IPS DF 6.9 (cell line): Measurements from ENCODE around the gene ZNF318.

Experiments used
- DNase-seq: peaks from one replicate; pipeline ENCODE4 v3.0.0-alpha.2; 2013; ENCODE audit warnings: low read depth, low spot score
- H3K27ac ChIP-seq: one replicate; pipeline ENCODE4 v1.5.1; 2013; ENCODE audit warnings: low read length, control low read depth
- H3K27me3 ChIP-seq: 2 replicates; pipeline ENCODE4 v1.6.1; 2013; ENCODE audit warnings: mild to moderate bottlenecking, low read length; ENCODE audit not compliant: control insufficient read depth, insufficient read depth
- H3K36me3 ChIP-seq: 2 replicates; pipeline ENCODE4 v1.6.1; 2013; ENCODE audit warnings: low read length; ENCODE audit not compliant: control insufficient read depth, insufficient read depth
- H3K4me1 ChIP-seq: 2 replicates; pipeline ENCODE4 v1.6.1; 2013; ENCODE audit warnings: low read length; ENCODE audit not compliant: control insufficient read depth, insufficient read depth
- H3K4me3 ChIP-seq: 2 replicates; pipeline ENCODE4 v1.5.1; 2013; ENCODE audit warnings: mild to moderate bottlenecking, low read length
- H3K9me3 ChIP-seq: 2 replicates; pipeline ENCODE4 v1.6.1; 2013; ENCODE audit warnings: low read length, inconsistent platforms; ENCODE audit not compliant: control insufficient read depth, insufficient read depth
- WGBS: extraction: QIAGEN DNeasy Blood & Tissue Kit; methylation state at CpG from one replicate; pipeline ENCODE4 v1.1.7; 2013; ENCODE audit warnings: mixed read lengths, missing lambda C conversion rate; ENCODE audit not compliant: insufficient read length, insufficient coverage; 5-methylcytosine and 5-hydroxymethylcytosine counted together

The ZNF318 gene

DNA sequence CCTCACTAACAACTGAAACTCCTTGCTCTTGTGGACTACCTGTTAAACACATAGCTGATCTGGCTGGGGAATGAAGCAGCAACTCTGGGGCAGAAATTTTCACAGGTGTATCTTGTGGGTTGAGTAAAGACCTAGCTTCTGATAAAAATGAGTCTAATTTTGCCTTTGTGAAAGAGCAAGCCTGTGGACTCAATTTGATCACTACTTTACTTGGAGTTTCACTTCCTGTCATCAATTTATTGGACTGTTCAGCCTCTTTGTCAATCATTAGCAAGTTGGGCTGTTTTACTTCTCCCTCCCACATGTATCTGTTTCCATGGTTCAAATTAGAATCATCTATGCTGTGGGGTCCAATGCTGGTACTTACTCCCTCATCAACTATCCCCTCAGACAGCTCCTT is 31.2 kb downstream of the ZNF318 start:
- Histone ChIP-seq H3K27ac (no peak overlapping the region), H3K4me3 (no peak overlapping the region), H3K9me3 (no peaks in the 10 kb centered on the region), H3K36me3 (peaks cover 9% of the 10 kb centered on the region; the same call in 1 of the 2 replicates), H3K4me1 (no peaks in the 10 kb centered on the region), H3K27me3 (no peaks in the 10 kb centered on the region)
- DNase-seq: no peak

DNA sequence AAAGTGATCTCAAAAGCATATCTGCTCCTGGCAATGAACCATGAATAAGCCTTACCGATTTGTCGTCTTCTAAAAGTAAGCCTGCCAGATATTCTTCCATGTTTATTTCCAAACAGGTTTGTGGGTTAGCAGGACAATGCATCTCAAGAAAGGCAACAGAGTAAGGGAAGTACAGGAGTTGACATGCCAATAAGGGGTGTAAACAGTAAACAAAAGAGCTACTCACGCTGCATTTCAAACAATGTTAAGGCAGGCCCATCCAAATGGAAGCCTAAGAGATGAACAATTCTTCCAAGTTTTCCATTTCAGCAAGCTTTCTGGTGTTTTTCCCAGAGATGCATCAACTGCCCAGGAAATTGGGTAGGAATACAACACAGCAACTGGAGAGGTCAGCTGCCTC is 33.1 kb downstream of the ZNF318 start:
- Histone ChIP-seq H3K27me3 (no peaks in the 10 kb centered on the region), H3K36me3 (peaks cover 9% of the 10 kb centered on the region; the same call in 1 of the 2 replicates), H3K9me3 (no peaks in the 10 kb centered on the region), H3K4me1 (no peaks in the 10 kb centered on the region), H3K27ac (no peak overlapping the region), H3K4me3 (no peak overlapping the region)
- no peak for DNase-seq
- no CpG with 5 or more reads among the region's 3 CpGs for WGBS

DNA sequence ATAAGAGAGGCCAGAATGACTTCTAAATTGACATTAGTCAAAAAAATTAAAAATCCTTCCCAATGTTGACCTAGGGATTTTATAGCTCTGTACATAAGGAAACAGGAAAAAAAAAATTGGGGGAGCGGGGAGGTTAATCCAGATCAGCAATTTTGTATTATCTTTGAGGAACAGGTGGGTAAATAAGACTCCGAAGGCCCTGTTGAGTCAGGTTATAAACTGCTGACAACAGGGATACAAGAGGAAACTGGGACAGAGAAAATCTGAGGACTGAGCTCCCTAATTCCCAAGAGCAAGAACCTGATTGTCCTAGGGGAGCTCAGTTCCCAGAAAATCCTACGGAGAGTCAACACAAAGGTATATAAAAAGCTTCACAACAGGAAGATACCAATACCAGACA is 34.0 kb downstream of the ZNF318 start:
- Histone ChIP-seq H3K9me3 (no peaks in the 10 kb centered on the region), H3K36me3 (peaks cover 9% of the 10 kb centered on the region; the same call in 1 of the 2 replicates), H3K27me3 (no peaks in the 10 kb centered on the region), H3K4me3 (no peak overlapping the region), H3K27ac (no peak overlapping the region), H3K4me1 (no peaks in the 10 kb centered on the region)
- WGBS: no CpG with 5 or more reads among the region's 3 CpGs
- no peak for DNase-seq

DNA sequence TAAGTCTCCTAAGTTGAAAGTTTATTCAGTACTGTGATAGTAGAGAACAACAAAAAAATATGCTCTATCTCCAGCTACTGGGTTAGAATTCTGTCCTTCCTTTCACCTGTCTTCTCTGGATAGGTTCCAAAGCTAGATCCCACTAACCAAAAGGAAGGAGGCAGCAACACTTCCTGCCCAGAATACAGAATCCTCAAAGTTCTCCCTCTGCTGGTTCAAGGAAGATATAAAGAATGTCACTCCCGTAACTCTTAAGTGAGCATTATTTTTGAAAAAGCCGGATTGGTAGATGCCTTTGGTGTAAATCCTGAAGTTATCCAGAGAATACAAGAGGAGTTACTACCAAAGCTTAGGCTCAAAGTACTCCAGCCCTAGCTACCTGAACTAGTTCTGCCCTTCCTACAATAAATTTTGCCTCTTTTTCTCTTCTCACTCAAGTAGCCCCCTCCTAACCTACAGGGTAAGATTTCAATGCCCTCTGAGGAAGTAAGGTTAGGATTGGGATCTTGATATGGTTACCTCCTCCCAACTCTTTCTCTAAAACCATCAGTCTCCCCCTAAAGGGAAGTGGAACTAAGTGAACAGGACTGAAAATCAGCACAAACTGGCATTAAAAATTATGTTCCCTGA is 34.9 kb downstream of the ZNF318 start:
- Histone ChIP-seq H3K4me1 (no peaks in the 10 kb centered on the region), H3K27me3 (no peaks in the 10 kb centered on the region), H3K36me3 (peaks cover 4% of the 10 kb centered on the region; the same call in 1 of the 2 replicates), H3K9me3 (no peaks in the 10 kb centered on the region), H3K4me3 (no peak overlapping the region), H3K27ac (no peak overlapping the region)
- DNase-seq: peak; percentile 47
- no CpG with 5 or more reads among the region's 2 CpGs for WGBS

DNA sequence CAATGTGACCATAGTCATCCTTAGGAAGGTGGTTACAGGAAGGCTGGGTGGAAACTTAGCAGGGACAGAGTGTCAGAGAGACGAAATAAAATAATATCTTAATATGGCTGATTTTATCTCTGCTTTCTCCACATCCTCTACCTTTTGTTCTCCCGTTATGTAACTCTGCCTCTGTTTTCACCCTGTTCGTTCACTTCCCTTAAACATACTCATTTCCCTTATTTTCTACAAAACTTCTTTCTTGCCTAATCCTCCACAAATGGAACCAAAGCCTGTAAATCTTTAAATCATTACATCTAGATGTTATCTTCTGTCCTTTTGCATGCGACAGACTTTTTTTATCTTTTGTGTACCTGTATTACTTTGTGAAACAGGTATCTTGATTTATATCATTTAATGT is 37.6 kb downstream of the ZNF318 start:
- no peaks in the 10 kb centered on the region for H3K27me3 ChIP-seq
- 100% methylated on average over 2 of the region's 4 CpGs for WGBS
- no peaks in the 10 kb centered on the region for H3K9me3 ChIP-seq
- DNase-seq: no peak
- no peaks in the 10 kb centered on the region for H3K4me1 ChIP-seq
- H3K36me3 ChIP-seq: no peaks in the 10 kb centered on the region
- H3K4me3 ChIP-seq: no peak overlapping the region
- H3K27ac ChIP-seq: no peak overlapping the region

DNA sequence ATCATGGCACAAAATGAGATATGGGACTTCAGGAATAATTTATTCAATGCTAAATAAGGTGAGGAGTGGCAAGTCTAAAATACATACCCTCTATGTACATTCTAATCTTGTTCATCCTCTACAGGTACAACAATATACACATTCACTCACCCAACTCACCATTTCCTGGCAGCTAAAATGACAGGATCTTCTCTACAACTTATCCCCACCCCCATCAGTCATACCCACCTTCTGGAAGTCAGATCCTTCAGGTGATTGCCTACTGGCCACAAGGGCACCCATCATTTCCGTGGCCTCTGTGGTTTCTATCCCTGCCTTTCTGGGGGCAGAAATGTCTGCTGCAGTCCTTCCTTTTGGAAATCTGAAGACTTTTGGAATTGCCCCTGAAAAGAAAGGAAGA is 38.0 kb downstream of the ZNF318 start:
- no peak for DNase-seq
- Histone ChIP-seq H3K4me3 (no peak overlapping the region), H3K4me1 (no peaks in the 10 kb centered on the region), H3K9me3 (no peaks in the 10 kb centered on the region), H3K36me3 (no peaks in the 10 kb centered on the region), H3K27ac (no peak overlapping the region), H3K27me3 (no peaks in the 10 kb centered on the region)
- no CpG with 5 or more reads among the region's 1 CpG for WGBS

DNA sequence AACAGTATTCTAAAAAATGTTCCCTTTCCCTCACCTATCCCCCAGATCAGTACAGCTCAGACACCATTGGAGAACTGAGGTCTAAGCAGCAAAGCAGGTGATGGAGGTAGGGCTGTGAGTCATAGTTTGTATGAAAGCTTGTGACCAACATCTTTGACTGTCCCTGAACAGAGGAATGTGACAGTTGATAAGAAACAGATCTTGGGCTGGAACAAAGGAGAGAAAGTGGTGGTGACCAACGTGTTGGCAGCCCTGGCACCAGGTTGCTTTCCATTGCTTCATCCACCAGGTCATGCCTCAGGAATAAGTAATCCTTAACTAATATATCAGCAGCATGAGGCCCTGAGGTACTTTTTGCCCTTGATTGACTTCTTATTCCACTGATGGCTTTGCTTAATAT is 40.9 kb downstream of the ZNF318 start:
- no peaks in the 10 kb centered on the region for H3K36me3 ChIP-seq
- no peak for DNase-seq
- no CpG with 5 or more reads among the region's 1 CpG for WGBS
- no peaks in the 10 kb centered on the region for H3K4me1 ChIP-seq
- no peaks in the 10 kb centered on the region for H3K27me3 ChIP-seq
- no peak overlapping the region for H3K4me3 ChIP-seq
- H3K27ac ChIP-seq: no peak overlapping the region
- no peaks in the 10 kb centered on the region for H3K9me3 ChIP-seq

DNA sequence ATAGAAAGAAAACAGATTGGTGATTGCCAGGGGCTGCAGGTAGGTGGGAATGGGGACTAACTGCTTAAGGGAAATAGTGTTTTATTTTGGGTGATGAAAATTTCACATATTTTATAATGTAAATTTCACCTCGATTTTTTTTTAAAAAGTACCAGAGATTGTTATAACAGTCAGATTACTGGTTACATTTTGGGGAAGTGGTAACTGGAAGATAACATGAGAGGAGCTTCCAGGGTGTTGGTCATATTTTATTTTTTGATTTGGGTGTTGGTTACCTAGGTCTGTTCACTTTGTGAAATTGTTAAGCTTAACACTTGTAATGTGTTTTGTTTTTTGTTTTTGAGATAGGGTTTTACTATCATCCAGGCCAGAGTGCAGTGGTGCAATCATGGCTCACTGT is 43.6 kb downstream of the ZNF318 start:
- H3K27me3 ChIP-seq: no peaks in the 10 kb centered on the region
- no peak for DNase-seq
- WGBS: no CpG with 5 or more reads among the region's 1 CpG
- no peaks in the 10 kb centered on the region for H3K4me1 ChIP-seq
- no peak overlapping the region for H3K4me3 ChIP-seq
- H3K27ac ChIP-seq: no peak overlapping the region
- H3K36me3 ChIP-seq: no peaks in the 10 kb centered on the region
- H3K9me3 ChIP-seq: no peaks in the 10 kb centered on the region

DNA sequence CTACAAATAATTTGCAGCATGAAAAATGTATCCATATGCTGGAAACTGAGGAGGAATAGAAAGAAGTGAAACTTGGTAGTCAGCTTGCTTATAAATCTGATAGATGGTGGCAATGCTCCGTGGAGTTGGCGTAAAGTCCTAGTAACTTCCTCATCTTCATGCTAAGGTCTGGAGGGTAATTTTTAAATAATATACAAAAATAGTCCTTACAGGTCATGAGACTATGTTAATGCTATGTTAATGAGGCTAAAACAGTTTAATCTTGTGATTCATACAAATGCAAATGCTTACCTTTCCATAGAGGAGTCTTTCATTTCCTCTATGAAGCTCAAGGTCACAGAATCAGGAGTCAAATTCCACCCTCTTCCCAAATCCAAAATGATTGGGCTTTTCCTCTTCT is 51.4 kb downstream of the ZNF318 start:
- no peak for DNase-seq
- Histone ChIP-seq H3K9me3 (no peaks in the 10 kb centered on the region), H3K27me3 (no peaks in the 10 kb centered on the region), H3K4me1 (peaks cover 1% of the 10 kb centered on the region; the same call in 1 of the 2 replicates), H3K36me3 (no peaks in the 10 kb centered on the region), H3K4me3 (no peak overlapping the region), H3K27ac (no peak overlapping the region)
- no CpG with 5 or more reads among the region's 2 CpGs for WGBS

DNA sequence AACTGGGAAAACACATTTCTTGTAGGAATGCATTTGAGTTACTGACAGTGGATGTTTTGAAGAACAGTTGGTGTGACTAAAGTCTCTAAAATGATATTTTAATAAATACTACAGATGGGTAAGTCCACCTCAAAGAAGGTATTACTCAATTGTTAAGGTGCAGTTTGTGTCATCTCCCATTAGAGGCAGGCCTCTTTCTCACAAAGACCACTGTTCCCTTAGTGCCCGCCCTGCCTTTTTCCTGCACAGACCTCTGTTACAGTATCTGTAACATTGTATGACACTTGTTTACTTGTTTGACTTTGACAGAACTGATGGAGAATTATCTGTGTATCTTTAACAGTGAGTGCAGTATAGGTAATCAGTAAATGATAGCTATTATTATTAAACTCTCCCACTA is 55.6 kb downstream of the ZNF318 start:
- H3K27me3 ChIP-seq: no peaks in the 10 kb centered on the region
- no peak for DNase-seq
- H3K4me1 ChIP-seq: peaks cover 4% of the 10 kb centered on the region
- no CpG with 5 or more reads among the region's 1 CpG for whole genome bisulfite sequencing
- H3K9me3 ChIP-seq: no peaks in the 10 kb centered on the region
- H3K4me3 ChIP-seq: no peak overlapping the region
- H3K36me3 ChIP-seq: no peaks in the 10 kb centered on the region
- no peak overlapping the region for H3K27ac ChIP-seq

DNA sequence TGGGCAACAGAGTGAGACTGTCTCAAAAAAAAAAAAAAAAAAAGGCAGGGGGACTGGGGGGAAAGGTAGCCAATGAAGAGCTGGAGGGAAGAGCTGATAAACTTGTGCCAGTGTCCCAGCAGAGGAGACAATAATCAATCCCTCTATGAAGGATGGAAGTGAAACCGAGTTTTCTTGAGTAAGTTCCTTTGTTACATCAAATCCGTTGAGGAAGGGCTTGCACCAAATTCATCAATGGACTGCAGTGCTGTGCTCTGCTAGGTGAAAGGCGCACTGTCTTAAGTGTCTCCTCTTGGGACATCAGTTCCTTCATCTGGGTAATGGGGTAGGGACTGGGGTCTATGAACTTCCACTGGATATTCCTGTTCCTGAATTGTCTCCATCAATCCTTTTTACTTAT is 57.8 kb downstream of the ZNF318 start:
- no peak for DNase-seq

More for the DNA sequence above, 57.8 kb downstream of the ZNF318 start:
- Histone ChIP-seq H3K36me3 (no peaks in the 10 kb centered on the region), H3K4me3 (no peak overlapping the region), H3K27me3 (no peaks in the 10 kb centered on the region), H3K4me1 (peaks cover 9% of the 10 kb centered on the region), H3K27ac (no peak overlapping the region), H3K9me3 (no peaks in the 10 kb centered on the region)
- WGBS: no CpG with 5 or more reads among the region's 3 CpGs
